Stimulated activated CD8-positive, alpha-beta memory T cell treated with anti-CD3 and anti-CD28 coated beads, Interleukin-7, amount 100 ng/mL, for 1 hour (primary cell): ENCODE measurements around the gene HJV.

Source experiments
- DNase-seq, 2 donors: peaks; one replicate each; pipeline ENCODE4 v3.0.0-alpha.2; 2020; ENCODE audit warnings: low read depth in 2 of 2

HJV gene

GRCh38 chr1:146022403-146023127 is 1.0 kb upstream of the HJV start:
- no peak for DNase-seq

GRCh38 chr1:146021050-146021445 is 487 bp downstream of the HJV start:
- DNase-seq, result no peak

GRCh38 chr1:146020058-146021049 is 1.2 kb downstream of the HJV start:
- no peak for DNase-seq

GRCh38 chr1:146019231-146020057 is 2.1 kb downstream of the HJV start:
- no peak for DNase-seq

GRCh38 chr1:146016891-146017290 is 4.6 kb downstream of the HJV start:
- no peak for DNase-seq

- no peak for DNase-seq
These were observed 8.0 kb downstream of the HJV start for GRCh38 chr1:146013559-146013922.

GRCh38 chr1:146012703-146013558 is 8.6 kb downstream of the HJV start:
- no peak for DNase-seq

GRCh38 chr1:146010126-146010738 is 11.3 kb downstream of the HJV start:
- DNase-seq, result no peak

GRCh38 chr1:146007489-146008133 is 13.9 kb downstream of the HJV start:
- DNase-seq, result no peak

GRCh38 chr1:146001709-146002108 is 19.8 kb downstream of the HJV start:
- DNase-seq, result no peak

GRCh38 chr1:145999321-146000024 is 22.1 kb downstream of the HJV start:
- no peak for DNase-seq

- no peak for DNase-seq
These were observed 23.9 kb downstream of the HJV start for GRCh38 chr1:145997718-145998023.

GRCh38 chr1:145997016-145997717 is 24.4 kb downstream of the HJV start:
- DNase-seq, result no peak

GRCh38 chr1:145996433-145997015 is 25.0 kb downstream of the HJV start, which contains the start of gene TXNIP:
TSS of gene TXNIP (minus strand) at chr1:145996579. CDS start at chr1:145996266, 313 bp downstream.
- DNase-seq, result peak; percentile 82 to 86

GRCh38 chr1:145995964-145996432 is 25.5 kb downstream of the HJV start:
- no peak for DNase-seq

- no peak for DNase-seq
These were observed 26.2 kb downstream of the HJV start for GRCh38 chr1:145995148-145995881.

- DNase-seq, result no peak
These were observed 27.0 kb downstream of the HJV start for GRCh38 chr1:145994391-145995120.
